ENCODE results near the gene TM9SF3. TPM values are rescaled to one million over a fixed set of nuclear protein-coding genes. Genes with fewer than 3 reads are reported as not detected.
A peak's percentile ranks its signal among the peaks of the same experiment; 100 is the strongest.

Gene TM9SF3
- total RNA-seq, 6 donors from 2014 or later = 30.4 to 112 (median 80.8) TPM

GRCh38 chr10:96626795-96627194 lies 40.0 kb upstream of the TM9SF3 start:
- no peak for ATAC-seq (ENCODE audit: low FRiP score in 2 of 2)
- Histone ChIP-seq H3K27ac (no peak overlapping the region), H3K4me3 (no peak overlapping the region), H3K36me3 (peaks cover 0 to 7% (median 2%) of the 10 kb centered on the region in 4 donors), H3K27me3 (no peaks in the 10 kb centered on the region), H3K9me3 (no peaks in the 10 kb centered on the region), H3K4me1 (no peaks in the 10 kb centered on the region)
- 79 to 89% methylated on average over 5 of the region's 5 CpGs for WGBS, 2 donors
- DNase-seq = no peak
- TF ChIP-seq EP300 (IDR thresholded peaks at IDR 0.05) = no peak
- no peak for TF ChIP-seq POLR2AphosphoS5 (IDR thresholded peaks at IDR 0.05)
- no peak for TF ChIP-seq POLR2A (IDR thresholded peaks at IDR 0.05)

- no peaks in the 10 kb centered on the region for H3K4me1 ChIP-seq
- no peak overlapping the region for H3K27ac ChIP-seq
- H3K9me3 ChIP-seq = no peaks in the 10 kb centered on the region
- WGBS, 2 donors = 75 to 89% methylated on average over 1 of the region's 1 CpG
- peaks cover 0 to 9% (median 4%) of the 10 kb centered on the region in 4 donors for H3K36me3 ChIP-seq
- TF ChIP-seq POLR2AphosphoS5 (IDR thresholded peaks at IDR 0.05) = no peak
- DNase-seq = no peak
- no peaks in the 10 kb centered on the region for H3K27me3 ChIP-seq
- no peak for ATAC-seq (ENCODE audit: low FRiP score in 2 of 2)
- no peak overlapping the region for H3K4me3 ChIP-seq
These were observed 38.4 kb upstream of the TM9SF3 start for GRCh38 chr10:96625173-96625572.

- Histone ChIP-seq H3K4me1 (peaks cover 0 to 7% (median 4%) of the 10 kb centered on the region in 4 donors), H3K27me3 (no peaks in the 10 kb centered on the region), H3K9me3 (no peaks in the 10 kb centered on the region), H3K36me3 (peaks cover 0 to 14% (median 5%) of the 10 kb centered on the region in 4 donors), H3K4me3 (no peak overlapping the region), H3K27ac (no peak overlapping the region)
- ATAC-seq (ENCODE audit: low FRiP score in 2 of 2) (no peak), DNase-seq (no peak)
- TF ChIP-seq POLR2A (IDR thresholded peaks at IDR 0.05) (no peak), CTCF (IDR thresholded peaks at IDR 0.05) (no peak), EP300 (IDR thresholded peaks at IDR 0.05) (no peak), POLR2AphosphoS5 (IDR thresholded peaks at IDR 0.05) (no peak)
- 88 to 93% methylated on average over 6 of the region's 6 CpGs for WGBS, 2 donors
These were observed 35.4 kb upstream of the TM9SF3 start for GRCh38 chr10:96622013-96622787.

GRCh38 chr10:96619796-96620773 lies 33.3 kb upstream of the TM9SF3 start:
- 72 to 76% methylated on average over 17 of the region's 17 CpGs for WGBS, 2 donors
- H3K27me3 ChIP-seq = no peaks in the 10 kb centered on the region
- H3K9me3 ChIP-seq = no peaks in the 10 kb centered on the region
- no peak overlapping the region for H3K27ac ChIP-seq
- DNase-seq (no peak), ATAC-seq (ENCODE audit: low FRiP score in 2 of 2) (no peak)
- H3K4me3 ChIP-seq = no peak overlapping the region
- H3K36me3 ChIP-seq = peaks cover 0 to 18% (median 2%) of the 10 kb centered on the region in 4 donors
- TF ChIP-seq EP300 (IDR thresholded peaks at IDR 0.05) = no peak
- H3K4me1 ChIP-seq = peaks cover 0 to 7% (median 4%) of the 10 kb centered on the region in 4 donors

- H3K9me3 ChIP-seq = no peaks in the 10 kb centered on the region
- H3K4me3 ChIP-seq = no peak overlapping the region
- 83 to 85% methylated on average over 11 of the region's 11 CpGs for WGBS, 2 donors
- DNase-seq (no peak), ATAC-seq (ENCODE audit: low FRiP score in 2 of 2) (no peak)
- TF ChIP-seq POLR2AphosphoS5 (IDR thresholded peaks at IDR 0.05) = no peak
- TF ChIP-seq CTCF (IDR thresholded peaks at IDR 0.05) = no peak
- no peak for TF ChIP-seq EP300 (IDR thresholded peaks at IDR 0.05)
- TF ChIP-seq POLR2A (IDR thresholded peaks at IDR 0.05) = no peak
- no peaks in the 10 kb centered on the region for H3K27me3 ChIP-seq
- peaks cover 0 to 7% (median 4%) of the 10 kb centered on the region in 4 donors for H3K4me1 ChIP-seq
- H3K36me3 ChIP-seq = peaks cover 0 to 18% (median 2%) of the 10 kb centered on the region in 4 donors
- H3K27ac ChIP-seq = no peak overlapping the region
These were observed 32.3 kb upstream of the TM9SF3 start for GRCh38 chr10:96619120-96619519.

GRCh38 chr10:96618653-96619052 lies 31.8 kb upstream of the TM9SF3 start:
- 19 to 52% methylated on average over 2 of the region's 2 CpGs for WGBS, 2 donors
- H3K4me1 ChIP-seq = peaks cover 0 to 7% (median 4%) of the 10 kb centered on the region in 4 donors
- ATAC-seq (ENCODE audit: low FRiP score in 2 of 2) = no peak
- H3K9me3 ChIP-seq = no peaks in the 10 kb centered on the region
- no peak overlapping the region for H3K4me3 ChIP-seq
- DNase-seq = peak in 1 of 2 donors; percentile 24
- no peak overlapping the region for H3K27ac ChIP-seq
- H3K36me3 ChIP-seq = peaks cover 0 to 18% (median 2%) of the 10 kb centered on the region in 4 donors
- no peaks in the 10 kb centered on the region for H3K27me3 ChIP-seq
- TF ChIP-seq CTCF (IDR thresholded peaks at IDR 0.05) = no peak
